GM18502 (cell line): ENCODE data around the gene MAU2.
"Not testable (repeated sequence)": the region's sequence is repeated elsewhere in the genome, so short reads cannot be mapped to it uniquely, and the experiment has no call there.

Source experiments
- ATAC-seq: cut with Tn5 transposase; IDR thresholded peaks from one replicate; pipeline ENCODE4 v1.9.1; 2021; ENCODE audit warnings: mild to moderate bottlenecking; ENCODE audit not compliant: unreplicated experiment, poor library complexity

Gene MAU2

DNA sequence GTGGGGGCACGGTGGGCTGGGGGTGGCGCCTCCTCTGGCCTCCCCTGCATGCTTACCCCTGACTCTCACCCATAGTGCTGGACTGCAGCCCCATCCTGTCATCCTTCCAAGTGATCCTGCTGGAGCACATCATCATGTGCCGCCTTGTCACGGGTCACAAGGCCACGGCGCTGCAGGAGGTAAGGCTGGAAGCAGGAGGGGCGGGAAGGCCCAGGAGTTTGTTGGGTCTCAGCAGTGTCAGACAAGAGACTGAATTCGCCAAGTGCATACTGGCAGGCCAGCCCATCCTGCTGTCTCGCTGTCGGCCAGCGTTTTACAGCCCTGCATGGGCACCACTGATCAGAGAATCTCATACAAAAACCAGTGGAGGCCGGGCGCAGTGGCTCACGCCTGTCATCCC is 23.1 kb downstream of the MAU2 start:
- no peak for ATAC-seq

DNA sequence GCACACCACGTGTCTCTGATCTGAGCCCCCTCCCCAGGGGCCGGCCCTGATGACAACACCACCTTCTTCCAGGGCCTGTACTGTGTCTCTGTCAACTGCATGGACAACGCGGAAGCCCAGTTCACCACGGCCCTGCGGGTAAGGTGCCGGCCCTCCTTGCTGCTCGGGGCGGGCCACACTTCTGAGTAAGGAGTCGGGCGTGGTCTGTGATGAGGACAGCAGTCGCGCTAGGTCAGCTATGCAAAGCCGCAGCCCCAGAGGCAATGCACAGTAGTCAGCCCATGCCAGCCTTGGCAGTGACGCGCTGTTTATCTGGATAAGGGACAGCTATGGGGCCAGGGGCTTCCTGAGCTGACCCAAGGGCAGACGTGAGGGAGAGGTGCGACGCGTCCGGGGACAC is 24.6 kb downstream of the MAU2 start:
- no peak for ATAC-seq

DNA sequence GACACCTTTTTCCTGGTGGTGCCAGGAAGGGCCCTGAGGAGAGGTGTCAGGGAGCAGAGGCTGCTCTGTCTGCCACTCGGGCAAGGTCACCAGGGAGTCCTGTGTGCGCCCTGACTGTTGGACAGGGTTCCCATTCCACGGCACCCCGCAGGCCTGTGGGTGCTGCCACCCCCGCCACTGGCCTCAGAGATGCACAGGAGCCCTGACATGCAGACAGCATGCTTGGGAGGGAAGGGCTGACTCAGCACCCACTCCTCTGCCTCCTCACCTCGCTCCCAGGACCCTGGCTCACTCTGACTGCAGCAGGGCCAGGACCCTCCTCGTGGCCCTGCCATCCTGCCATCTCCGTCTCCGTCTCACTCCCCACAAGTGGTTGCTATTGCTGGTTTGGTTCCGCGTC is 25.3 kb downstream of the MAU2 start:
- no peak for ATAC-seq

DNA sequence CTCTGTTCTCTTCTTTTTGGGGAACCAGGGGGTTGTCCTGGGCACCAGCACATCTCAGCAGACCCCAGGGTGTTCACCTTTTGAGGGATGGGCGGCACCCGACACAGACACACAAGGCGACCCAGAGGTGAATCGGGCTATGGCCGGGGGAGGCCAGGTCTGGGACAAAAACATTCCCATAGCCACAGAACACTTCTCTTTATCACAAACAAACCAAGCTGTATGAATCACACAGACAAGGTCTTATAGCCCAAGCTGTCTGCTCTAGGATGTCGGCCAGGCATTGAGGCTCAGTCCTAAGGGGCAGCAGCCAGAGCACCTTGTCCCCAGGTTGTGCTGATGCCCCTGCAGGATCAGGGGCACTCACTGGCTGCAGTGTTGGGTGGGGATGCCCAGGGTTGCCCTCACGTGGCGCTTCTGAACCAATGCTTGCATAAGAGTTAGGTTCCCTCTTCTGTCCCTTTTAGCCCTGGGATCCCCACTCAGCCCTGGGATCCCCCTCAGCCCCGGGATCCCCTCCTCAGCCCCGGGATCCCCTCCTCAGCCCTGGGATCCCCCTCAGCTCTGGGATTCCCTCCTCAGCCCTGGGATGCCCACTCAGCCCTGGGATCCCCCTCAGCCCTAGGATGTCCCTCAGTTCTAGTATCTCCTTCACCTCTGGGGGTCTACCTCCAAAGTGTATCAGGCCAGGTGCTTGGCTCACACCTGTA is 26.9 kb downstream of the MAU2 start:
- ATAC-seq, result no peak

DNA sequence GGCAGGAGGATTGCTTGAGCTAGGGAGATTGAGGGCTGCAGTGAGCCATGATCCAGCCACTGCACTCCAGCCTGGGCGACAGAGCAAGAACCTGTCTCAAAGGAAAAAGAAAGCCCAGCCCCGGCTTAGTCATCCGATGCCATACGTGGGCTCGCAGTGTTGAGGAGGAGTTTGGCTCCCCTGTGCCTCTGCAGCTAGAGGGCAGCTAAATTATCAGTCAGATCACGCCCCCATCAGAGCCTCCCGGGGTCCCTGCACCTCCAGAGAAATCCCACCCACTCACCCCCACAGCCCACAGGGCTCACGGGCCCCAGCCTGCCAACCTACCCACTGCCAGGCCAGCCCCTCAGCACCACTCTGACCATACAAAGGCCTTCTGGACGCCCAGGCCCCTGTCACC is 27.6 kb downstream of the MAU2 start:
- no peak for ATAC-seq

DNA sequence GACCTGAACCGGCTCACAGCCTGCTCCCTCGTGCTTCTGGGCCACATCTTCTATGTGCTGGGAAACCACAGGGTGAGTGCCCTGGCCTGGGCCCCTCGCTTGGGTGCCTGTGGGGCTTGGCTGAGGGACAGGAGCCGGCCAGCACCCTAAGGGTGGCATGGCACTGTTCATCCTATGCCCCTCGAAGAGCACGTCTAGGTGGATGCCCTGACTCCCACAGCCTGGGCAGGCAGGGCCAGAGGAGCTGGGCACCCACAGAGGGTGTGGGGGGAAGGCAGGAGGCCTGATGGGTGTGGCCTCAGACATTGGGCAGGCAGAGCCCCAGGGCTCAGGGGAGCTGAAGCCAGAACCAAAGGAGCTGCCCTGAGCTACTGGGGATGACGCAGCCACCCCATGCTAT is 28.7 kb downstream of the MAU2 start:
- ATAC-seq, result no peak

DNA sequence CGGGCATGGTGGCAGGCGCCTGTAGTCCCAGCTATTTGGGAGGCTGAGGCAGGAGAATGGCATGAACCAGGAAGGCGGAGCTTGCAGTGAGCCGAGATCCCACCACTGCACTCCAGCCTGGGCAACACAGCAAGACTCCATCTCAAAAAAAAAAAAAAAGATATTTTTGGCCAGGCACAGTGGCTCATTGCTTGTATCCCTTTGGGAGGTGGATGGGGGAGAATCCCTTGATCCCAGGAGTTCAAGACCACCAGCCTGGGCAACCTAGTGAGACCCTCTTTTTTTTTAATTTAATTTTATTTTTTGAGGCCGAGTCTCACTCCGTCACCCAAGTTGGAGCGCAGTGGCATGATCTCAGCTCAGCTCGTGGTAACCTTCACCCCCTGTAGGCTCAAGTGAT is 30.1 kb downstream of the MAU2 start:
- not testable (repeated sequence) for ATAC-seq

DNA sequence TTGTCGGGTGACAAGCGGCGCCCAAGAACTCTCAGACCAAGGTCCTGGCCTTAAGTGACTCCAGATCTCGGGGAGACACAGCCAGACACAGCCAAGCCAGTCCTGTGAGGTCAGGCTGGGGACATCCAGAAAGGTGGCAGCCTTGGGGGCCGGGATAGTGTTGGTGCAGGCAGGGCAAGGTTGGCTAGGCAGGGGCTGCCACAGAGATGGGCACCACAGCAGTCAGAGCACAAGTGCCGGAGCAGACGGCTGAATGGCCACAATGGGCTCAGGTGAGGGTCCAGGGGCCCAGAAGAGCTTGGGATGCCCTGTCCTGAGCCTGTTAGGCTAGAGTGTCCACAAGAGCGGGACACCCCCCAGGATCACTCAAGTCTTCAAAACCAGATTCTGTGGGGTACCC is 32.2 kb downstream of the MAU2 start:
- no peak for ATAC-seq

DNA sequence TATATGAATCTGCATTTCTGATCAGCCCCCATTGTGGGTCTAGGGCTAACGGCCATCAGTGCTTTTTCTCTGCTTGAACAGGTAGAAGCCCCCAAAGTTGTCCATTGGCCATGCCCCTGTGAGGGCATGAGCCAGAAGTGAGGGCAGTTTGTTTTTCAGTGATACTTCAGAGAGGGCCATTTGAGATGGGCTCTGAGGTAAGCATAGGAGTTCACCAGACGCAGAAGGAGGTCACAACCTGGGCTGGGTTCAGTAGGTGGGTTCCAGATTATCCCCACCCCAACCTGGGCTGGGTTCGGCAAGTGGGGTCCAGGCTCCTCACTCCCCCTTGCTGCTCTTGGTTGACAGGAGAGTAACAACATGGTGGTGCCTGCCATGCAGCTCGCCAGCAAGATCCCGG is 33.4 kb downstream of the MAU2 start:
- ATAC-seq, result no peak

DNA sequence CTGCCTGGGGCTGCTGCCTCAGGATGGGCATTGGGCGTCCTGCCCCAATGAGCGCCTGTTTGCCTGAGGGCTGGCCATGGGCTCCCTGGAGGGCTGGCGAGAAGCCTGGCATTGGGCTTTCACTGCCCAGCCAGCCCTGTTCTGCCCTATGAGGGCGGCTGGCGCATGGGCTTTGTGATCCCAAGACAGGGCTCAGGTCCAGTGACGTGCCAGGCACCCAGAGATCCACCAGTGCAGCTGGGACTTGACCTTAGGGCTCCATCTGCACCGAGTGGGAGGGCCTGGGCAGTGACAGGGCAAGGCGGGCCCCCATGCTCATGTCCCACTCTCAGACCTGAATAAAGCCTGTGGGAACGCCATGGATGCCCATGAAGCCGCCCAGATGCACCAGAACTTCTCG is 34.3 kb downstream of the MAU2 start:
- no peak for ATAC-seq

DNA sequence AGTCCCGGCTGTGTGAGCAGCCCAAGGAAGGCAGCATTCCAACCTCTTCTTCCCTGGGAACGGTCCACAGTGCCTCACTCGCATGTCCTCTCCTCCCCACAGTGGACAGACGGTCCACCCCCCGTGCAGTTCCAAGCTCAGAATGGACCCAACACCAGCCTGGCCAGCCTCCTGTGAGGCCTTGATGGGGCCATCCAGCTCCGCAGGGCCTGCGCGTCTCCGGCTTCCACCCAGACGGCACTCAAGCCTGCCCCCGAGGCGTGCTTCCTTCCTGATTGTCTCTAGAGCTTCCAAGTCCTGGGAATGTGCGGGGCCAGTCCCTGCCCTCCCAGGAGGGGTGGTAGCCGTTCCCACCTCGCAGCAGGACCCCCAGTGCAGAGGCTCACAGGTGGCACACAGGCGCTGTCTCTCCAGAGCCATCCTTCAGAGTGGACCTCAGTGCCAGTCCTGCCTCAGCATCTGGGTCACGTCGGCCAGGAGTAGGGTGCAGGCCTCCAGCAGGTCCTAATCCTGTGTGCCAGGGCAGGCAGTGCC is 35.0 kb downstream of the MAU2 start:
- ATAC-seq, result no peak

DNA sequence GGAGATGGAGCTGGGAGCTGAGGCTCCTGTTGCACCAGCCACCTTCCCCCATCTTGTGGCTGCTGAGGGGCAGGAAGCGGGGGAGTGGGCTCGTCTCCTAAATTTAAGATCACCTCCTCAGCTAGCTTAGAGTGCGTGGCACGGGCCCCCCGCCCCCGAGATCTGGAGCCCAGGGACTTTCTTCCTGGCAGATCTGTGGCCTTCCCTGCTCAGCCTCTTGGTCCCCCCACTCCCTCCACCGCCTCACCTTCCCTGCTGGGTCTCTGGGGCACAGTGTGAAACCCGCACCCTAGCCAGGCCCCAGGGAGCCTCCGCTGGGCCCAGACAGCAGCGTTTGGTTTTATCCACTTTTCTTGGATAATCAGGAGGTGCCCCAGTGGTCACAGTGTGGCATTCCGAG is 35.9 kb downstream of the MAU2 start:
- ATAC-seq, result no peak

DNA sequence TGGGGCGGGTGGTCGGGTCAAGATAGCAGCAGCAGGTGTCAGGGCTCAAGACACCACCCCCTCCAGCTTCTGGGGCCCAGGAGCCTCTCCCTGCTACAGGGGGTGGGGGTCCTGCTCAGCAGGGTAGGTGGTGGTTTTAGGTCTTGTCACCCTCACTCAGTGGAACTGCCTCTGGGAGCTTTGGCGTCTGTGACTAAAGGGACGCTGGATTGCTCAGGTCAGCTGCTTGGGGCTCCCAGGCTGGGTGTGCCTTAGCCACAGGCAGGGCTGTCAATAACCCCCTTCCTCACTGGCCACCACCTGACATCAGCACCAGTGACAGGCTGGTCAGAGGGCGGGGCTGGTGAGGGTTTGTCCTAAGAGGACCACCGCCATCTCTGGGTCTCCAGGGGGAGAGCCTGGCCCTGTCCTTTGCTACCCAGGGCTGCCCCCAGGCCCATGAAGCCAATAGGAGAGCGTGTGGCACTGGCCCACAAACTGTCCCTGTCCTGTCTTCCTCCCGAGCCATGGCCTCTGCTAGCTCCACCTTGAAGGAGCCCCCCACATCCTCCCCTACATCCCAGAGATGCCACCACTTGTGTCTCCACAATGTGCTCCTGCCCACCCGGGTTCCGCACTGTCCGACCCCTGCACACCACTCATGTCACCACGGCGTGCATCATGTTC is 36.4 kb downstream of the MAU2 start:
- ATAC-seq, result no peak

DNA sequence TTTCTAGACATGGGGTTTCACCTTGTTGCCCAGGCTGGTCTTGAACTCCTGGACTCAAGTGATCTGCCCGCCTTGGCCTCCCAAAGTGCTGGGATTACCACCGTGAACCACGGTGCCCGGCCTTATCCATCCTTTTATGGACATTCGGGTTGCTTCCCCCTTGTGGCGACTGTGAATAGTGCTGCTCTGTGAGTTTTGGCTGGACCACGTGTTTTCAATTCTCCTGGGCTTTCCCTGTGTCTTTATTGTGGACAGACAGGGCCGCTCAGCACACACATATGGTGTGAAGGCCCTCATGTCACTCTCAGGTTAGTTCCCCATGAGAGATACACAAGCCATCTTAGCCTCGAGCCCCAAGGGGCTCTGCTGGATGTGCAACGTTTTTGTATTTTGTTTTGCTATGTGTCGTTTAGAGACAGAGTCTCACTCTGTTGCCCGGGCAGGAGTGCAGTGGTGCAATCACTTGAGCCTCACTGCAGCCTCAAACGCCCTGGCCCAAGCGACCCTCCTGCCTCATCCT is 40.5 kb downstream of the MAU2 start:
- ATAC-seq, result peak; percentile 82

DNA sequence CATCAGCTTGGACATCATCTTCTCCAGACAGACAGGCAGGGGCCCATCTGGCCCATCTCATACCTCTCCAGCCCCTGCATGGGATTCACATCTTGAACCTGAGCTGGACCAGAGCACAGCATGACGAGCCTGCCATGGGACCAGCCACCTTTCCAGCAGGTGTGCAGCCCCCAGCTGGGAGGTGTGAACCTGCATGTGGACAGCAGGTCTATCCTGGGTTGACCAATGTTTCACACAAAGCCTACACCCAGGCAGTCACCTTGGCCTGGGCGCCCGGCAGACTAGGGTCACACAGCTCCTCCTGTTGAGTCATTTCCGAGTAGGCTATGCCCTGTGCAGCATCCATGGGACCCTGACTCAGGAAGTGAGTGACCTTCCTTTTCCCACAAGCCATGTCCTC is 41.4 kb downstream of the MAU2 start:
- ATAC-seq, result no peak

DNA sequence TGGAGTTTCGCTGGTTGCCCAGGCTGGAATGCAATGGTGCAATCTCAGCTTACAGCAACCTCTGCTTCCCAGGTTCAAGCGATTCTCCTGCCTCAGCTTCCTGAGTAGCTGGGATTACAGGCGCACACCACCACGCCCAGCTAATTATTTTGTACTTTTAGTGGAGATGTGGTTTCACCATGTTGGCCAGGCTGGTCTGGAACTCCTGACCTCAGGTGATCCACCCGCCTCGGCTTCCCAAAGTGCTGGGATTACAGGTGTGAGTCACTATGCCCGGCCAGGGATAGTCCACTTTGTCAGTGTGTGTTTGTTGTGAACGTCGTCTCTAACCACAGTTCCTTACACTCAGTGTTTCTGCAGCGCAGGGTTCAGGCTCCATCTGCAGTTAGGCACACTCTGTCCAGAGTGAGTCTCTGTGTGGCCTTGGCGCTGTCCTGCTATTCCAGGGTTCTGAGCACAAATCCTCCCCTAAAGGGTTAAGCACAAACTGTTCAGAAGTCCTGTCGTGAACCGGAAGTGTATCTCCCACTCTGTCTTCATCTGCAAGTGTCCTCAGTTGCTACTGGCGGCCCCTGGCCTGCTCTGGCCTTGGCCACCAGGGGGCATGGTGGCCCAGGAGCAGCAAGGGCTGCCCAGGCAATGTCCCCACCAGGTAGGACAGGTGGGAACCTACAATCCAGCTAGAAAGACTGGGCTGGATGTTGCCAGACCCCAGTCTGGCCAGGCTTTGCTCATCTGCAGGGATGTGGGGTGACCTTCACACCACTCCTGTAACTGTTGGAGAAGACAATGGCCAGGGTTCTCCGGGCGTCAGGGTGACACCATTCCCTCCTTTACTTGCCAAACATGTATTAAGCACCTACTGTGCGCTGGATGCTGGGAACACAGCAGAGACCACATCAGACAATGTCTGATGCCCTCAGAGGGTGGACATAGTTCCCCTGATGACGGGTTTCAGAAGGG is 46.1 kb downstream of the MAU2 start:
- ATAC-seq, result peak; percentile 69

DNA sequence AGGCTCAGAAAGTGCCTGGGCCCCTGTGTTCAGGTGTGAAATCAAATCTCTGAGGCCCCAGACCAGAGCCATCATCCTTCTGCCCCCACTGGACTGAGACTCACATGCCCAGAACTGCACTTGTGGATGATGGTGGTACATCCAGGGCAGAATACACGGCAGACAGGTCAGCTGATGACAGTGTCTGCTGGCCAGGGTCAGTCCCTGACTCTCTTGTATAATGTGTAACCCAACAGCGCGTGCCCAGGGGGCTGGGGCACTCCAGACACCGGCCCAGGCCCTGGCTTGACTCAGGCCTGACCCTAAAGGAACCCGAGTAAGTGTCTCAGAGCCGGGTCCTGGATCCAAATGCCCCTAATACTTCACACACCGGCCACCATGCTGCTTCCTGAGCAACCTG is 47.5 kb downstream of the MAU2 start:
- no peak for ATAC-seq

DNA sequence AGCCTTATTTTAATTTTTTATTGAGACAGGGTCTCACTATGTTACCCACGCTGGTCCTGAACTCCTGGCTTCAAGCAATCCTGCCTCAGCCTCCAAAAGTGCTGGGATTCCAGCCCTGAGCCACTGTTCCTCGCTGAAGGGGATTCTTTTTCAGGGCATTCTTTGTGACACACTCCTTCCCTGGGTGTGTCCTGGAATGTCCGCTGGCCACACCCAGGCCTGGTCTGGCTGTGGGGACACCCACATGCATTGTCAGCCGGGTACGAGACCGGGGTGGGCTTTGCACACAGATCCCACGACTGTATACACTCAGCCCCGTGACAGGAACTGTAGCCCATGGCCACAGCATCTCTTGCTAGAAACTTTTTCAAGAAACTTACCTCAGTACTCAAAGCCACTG is 50.4 kb downstream of the MAU2 start:
- no peak for ATAC-seq

DNA sequence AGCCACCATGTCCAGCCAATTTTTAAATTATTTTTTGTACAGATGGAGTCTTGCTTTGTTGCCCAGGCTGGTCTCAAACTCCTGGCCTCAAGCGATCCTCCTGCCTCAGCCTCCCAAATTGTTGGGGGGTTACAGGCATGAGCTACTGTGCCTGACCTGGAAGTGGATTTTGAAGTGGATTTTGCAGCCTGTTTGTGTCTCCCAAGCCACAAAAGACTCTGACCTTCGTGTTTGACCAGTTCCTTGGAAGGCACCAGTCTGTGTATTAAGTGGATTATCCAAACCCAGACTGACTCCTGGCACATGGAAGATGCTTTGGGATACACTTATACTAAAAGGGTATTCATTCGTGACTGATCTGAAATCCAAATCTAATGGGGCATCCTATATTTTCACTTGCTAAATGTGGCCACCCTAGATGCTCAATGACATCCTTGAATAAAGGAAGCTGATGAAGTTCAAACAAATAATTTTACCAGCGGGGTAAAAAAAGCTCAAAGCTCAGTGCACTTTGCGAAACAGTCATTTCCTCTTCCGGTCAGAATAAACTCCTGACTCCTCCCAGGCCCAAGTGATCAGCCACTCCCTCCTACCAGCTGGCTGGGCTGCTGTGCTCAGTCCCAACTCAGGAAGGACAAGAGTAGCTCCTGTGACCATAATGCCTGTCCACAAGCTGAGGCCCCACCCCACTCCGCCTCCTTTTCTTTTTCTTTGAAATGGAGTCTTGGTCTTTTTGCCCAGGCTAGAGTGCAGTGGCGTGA is 52.2 kb downstream of the MAU2 start:
- ATAC-seq, result peak; percentile 84

DNA sequence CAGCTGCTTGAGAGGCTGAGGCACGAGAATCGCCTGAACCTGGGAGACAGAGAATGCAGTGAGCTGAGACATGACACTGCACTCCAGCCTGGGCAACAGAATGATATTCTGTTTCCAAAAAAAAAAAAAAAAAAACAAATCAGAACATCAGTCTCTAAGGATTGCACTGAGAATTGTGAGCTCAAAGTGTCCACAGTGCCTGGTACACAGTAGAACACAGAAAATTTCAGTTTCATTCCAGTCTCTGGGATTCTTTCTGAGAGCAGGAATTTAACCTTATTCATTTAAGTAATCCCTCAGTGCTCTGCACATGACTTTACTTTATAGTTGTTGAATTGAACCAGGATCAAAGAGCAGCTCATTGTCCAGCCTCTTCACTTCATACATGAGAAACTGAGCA is 58.9 kb downstream of the MAU2 start:
- no peak for ATAC-seq
